ENCODE measurements around the gene GRAP2. TPM values are rescaled to one million over a fixed set of nuclear protein-coding genes. Genes with fewer than 3 reads are reported as not detected.

Gene GRAP2
- total and polyA plus RNA-seq, 2 of the 4 experiments (the other 2 are of a cell fraction), result not detected

- DNase-seq (no peak), ATAC-seq (ENCODE audit: low read depth) (no peak)
- Histone ChIP-seq H3K4me1 (ENCODE audit: control insufficient read depth, insufficient read depth, low read length) (no peaks in the 10 kb centered on the region), H3K79me1 (ENCODE audit: low read depth in 1 of 2, low read length in 2 of 2) (no peaks in the 10 kb centered on the region), H3K4me3 (ENCODE audit: insufficient read depth, low read depth, low read length) (no peak overlapping the region), H2BK5ac (ENCODE audit: low read depth, low read length, poor library complexity, severe bottlenecking) (no peak overlapping the region), H3K4ac (ENCODE audit: low read depth, low read length) (no peak overlapping the region), H3K9ac (ENCODE audit: low read depth, low read length) (no peak overlapping the region), H3K56ac (ENCODE audit: extremely low read depth, insufficient read depth, low read length) (no peak overlapping the region), H3K23ac (ENCODE audit: low read depth, low read length) (no peak overlapping the region), H3K36me3 (ENCODE audit: control insufficient read depth, insufficient read depth, low read length) (no peaks in the 10 kb centered on the region), H3K18ac (ENCODE audit: low read depth, low read length) (no peak overlapping the region), H4K8ac (ENCODE audit: low read depth in 2 of 2, low read length in 2 of 2) (no peak overlapping the region), H2AK9ac (replicated peaks; ENCODE audit: low read depth, low read length, poor library complexity) (no peak overlapping the region), H2BK20ac (ENCODE audit: low read depth, low read length) (no peak overlapping the region), H4K20me1 (ENCODE audit: insufficient read depth, low read length) (no peaks in the 10 kb centered on the region), H4K91ac (ENCODE audit: insufficient read depth, low read depth, low read length) (no peak overlapping the region), H2AFZ (replicated peaks; ENCODE audit: low read length, poor library complexity) (no peak overlapping the region), H4K5ac (ENCODE audit: low read depth, low read length) (no peak overlapping the region), H3K14ac (replicated peaks; ENCODE audit: low read depth, low read length) (no peak overlapping the region), H2AK5ac (ENCODE audit: low read depth, low read length) (no peak overlapping the region), H3K4me2 (ENCODE audit: low read depth, low read length) (no peak overlapping the region), H2BK120ac (ENCODE audit: low read depth, low read length) (no peak overlapping the region), H3K27ac (ENCODE audit: insufficient read depth, low read length) (no peak overlapping the region), H3K9me3 (ENCODE audit: control insufficient read depth, insufficient read depth, low read length) (no peaks in the 10 kb centered on the region), H3K27me3 (ENCODE audit: control insufficient read depth, insufficient read depth, low read length) (peaks cover 46% of the 10 kb centered on the region), H2BK15ac (ENCODE audit: low read depth, low read length) (no peak overlapping the region), H3K9me1 (ENCODE audit: insufficient read depth, low read length) (no peaks in the 10 kb centered on the region)
- dilution Hi-C loops (cut with HindIII; ENCODE audit: low sequenced_read_pairs, unreplicated experiment), result no loop called here
- no TSS peak for BruUV-seq (replicated peaks)
- ChIA-PET CTCF (no interaction called here), POLR2A (ENCODE audit: unreplicated experiment) (no interaction called here)
- WGBS, 2 experiments (ENCODE audit: extremely low coverage in 2 of 2, insufficient read length in 1 of 2), result 56% methylated on average over 1 of the region's 3 CpGs; no CpG with 5 or more reads in 1 of the 2 experiments
- no peak for TF ChIP-seq USF2 (IDR thresholded peaks at IDR 0.05; ENCODE audit: low read depth, low read length)
- no peak for TF ChIP-seq BHLHE40 (IDR thresholded peaks at IDR 0.05; ENCODE audit: low read depth, low read length)
- TF ChIP-seq RFX5 (IDR thresholded peaks at IDR 0.05; ENCODE audit: low read depth, low read length), result no peak
- no peak for TF ChIP-seq POLR2A (IDR thresholded peaks at IDR 0.05; ENCODE audit: low read depth, low read length)
- no peak for TF ChIP-seq RCOR1 (IDR thresholded peaks at IDR 0.05; ENCODE audit: insufficient replicate concordance, low read length)
- TF ChIP-seq NFE2L2 (IDR thresholded peaks at IDR 0.05; ENCODE audit: low read depth, low read length), result no peak
- no peak for TF ChIP-seq CTCF (conservative IDR thresholded peaks at IDR 0.05; ENCODE audit: low read depth, low read length)
- no peak for TF ChIP-seq MAFK (IDR thresholded peaks at IDR 0.05; ENCODE audit: low read depth, low read length)
- TF ChIP-seq SMC3 (IDR thresholded peaks at IDR 0.05; ENCODE audit: low read depth, low read length), result no peak
- TF ChIP-seq FOS (IDR thresholded peaks at IDR 0.05; ENCODE audit: low read depth, low read length), result no peak
- no peak for TF ChIP-seq ELK1 (IDR thresholded peaks at IDR 0.05; ENCODE audit: borderline replicate concordance, low read depth, low read length)
- TF ChIP-seq CEBPB (IDR thresholded peaks at IDR 0.05; ENCODE audit: low read depth, low read length), result no peak
- no peak for TF ChIP-seq MAZ (IDR thresholded peaks at IDR 0.05; ENCODE audit: borderline replicate concordance, low read depth, low read length)
- no peak for TF ChIP-seq MXI1 (IDR thresholded peaks at IDR 0.05; ENCODE audit: borderline replicate concordance, low read depth, low read length)
- TF ChIP-seq RAD21 (IDR thresholded peaks at IDR 0.05; ENCODE audit: low read length), result no peak
- TF ChIP-seq CHD1 (IDR thresholded peaks at IDR 0.05; ENCODE audit: low read depth, low read length), result no peak
- intact Hi-C loops (cut with micrococcal nuclease), result no loop called here
- in situ Hi-C loops (cut with MboI; ENCODE audit: low sequenced_read_pairs), result no loop called here
These were observed 3.0 kb upstream of the GRAP2 start for GRCh38 chr22:39897841-39898240.
